GM10266 (cell line): ENCODE results near the gene RAB3IP.

Source experiments
- DNase-seq: peaks from one replicate; pipeline ENCODE4 v3.0.0; 2012; ENCODE audit errors: extremely low spot score
- CTCF ChIP-seq: IDR thresholded peaks from 2 replicates; pipeline ENCODE4 v1.5.1; 2012; ENCODE audit warnings: mild to moderate bottlenecking, low read depth; ENCODE audit not compliant: control insufficient read depth, insufficient read depth; ENCODE audit errors: missing control alignments

Gene RAB3IP

DNA sequence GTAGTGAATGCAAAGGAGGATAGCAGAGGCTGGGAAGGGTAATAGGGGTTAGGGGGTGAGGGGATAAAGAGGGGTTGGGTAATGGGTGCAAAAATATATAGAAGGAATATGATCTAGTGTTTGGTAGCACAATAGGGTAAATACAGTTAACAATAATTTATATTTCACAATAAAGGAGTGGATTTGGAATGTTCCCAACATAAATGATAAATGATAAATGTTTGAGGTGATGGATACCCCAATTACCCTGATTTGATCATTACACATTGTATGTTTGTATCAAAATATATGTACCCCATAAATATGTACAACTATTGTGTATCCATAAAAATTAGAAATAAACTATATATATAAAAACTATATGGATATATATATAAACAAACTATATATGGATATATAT lies 85.4 kb downstream of the RAB3IP start:
- no peak for TF ChIP-seq CTCF
- no peak for DNase-seq

GRCh38 chr12:69824966-69825560 lies 86.4 kb downstream of the RAB3IP start, which contains the start of gene MYRFL:
Gene MYRFL, plus strand, starts transcription at chr12:69825227. Its CDS starts 291 bp downstream, at chr12:69825518.
- no peak for DNase-seq
- TF ChIP-seq CTCF = no peak

- no peak for TF ChIP-seq CTCF
Measured at GRCh38 chr12:69828897-69829296, 90.2 kb downstream of the RAB3IP start.

DNA sequence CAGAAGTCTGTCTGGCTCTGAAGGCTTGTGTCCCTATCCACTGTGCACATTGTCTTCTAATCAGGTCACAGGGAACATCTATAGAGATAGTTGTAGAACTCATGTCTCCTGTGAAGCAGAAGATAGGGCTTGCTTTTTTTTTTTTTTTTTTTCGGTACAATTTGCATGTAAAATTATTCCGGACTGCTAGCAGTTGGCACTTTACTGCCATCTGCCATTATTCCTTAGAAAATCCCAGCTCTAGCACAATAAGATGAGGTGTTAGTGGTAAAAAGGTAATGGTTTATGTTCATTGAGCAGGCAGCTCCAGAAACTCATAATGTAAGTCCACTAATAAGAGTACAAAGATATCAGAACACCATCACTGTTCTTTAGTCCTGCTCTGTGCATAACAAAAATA lies 95.0 kb downstream of the RAB3IP start:
- no peak for TF ChIP-seq CTCF
- no peak for DNase-seq

More at GRCh38 chr12:69828897-69829296, 90.2 kb downstream of the RAB3IP start:
- DNase-seq = no peak

DNA sequence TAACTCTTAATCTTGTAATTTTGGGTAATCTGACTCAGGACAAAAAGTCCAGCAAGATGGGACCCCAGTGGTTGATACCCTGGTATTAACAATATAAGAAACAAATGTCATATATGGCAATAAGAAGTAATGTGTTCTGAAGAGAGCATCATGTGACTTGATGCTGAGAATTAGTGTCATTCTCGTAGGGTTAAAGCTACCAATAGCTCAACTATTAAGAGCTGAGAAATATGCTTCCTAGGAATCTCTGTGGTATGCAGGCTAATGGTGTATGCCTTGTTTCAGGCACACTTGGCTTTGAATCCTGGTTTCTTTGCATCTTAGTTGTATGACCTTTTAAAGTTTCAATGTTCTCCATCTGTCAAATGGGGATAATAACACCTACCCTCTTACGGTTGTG lies 95.5 kb downstream of the RAB3IP start:
- no peak for TF ChIP-seq CTCF
- DNase-seq = no peak

DNA sequence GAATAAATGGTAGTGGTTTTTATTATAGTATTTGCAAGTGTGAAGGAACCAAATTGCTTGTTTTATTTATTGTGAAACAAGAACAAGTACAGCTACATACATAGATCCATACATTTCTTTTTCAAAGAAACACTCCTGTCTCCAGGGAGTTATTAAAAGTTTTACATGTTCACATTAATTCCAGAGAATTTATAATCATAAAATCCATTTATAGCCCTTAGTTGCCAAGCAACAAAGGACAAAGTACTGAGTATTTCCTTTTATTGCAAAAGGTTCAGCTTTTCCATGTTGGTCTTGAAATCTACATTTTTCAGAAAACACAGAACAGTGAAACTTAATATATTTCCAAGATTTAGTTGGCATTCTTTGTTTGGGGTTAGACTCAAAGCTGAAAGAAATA lies 95.9 kb downstream of the RAB3IP start:
- DNase-seq = no peak
- no peak for TF ChIP-seq CTCF

- DNase-seq = no peak
Measured at GRCh38 chr12:69835081-69835480, 96.4 kb downstream of the RAB3IP start.

More at GRCh38 chr12:69835081-69835480, 96.4 kb downstream of the RAB3IP start:
- no peak for TF ChIP-seq CTCF
